Mesodermal cell (in vitro differentiated cells): ENCODE measurements around the gene CUL9.

Source experiments
- H3K27ac ChIP-seq: 2 replicates; pipeline ENCODE4 v1.7.0; 2013; ENCODE audit warnings: mild to moderate bottlenecking, low read depth, low read length, moderate library complexity; ENCODE audit not compliant: severe bottlenecking
- H3K36me3 ChIP-seq: 2 replicates; pipeline ENCODE4 v1.7.1; 2013; ENCODE audit warnings: mild to moderate bottlenecking, low read length, moderate library complexity; ENCODE audit not compliant: control insufficient read depth, insufficient read depth
- H3K4me1 ChIP-seq: one replicate; pipeline ENCODE4 v1.7.1; 2013; ENCODE audit warnings: mild to moderate bottlenecking, low read length; ENCODE audit not compliant: insufficient read depth, control insufficient read depth, poor library complexity, severe bottlenecking
- H3K4me3 ChIP-seq: 2 replicates; pipeline ENCODE4 v1.7.0; 2013; ENCODE audit warnings: low read length, control low read depth, mild to moderate bottlenecking; ENCODE audit not compliant: insufficient read depth, poor library complexity, severe bottlenecking; ENCODE audit errors: extremely low read depth
- H3K9me3 ChIP-seq: 2 replicates; pipeline ENCODE4 v1.7.1; 2013; ENCODE audit warnings: mild to moderate bottlenecking, low read length, moderate library complexity; ENCODE audit not compliant: control insufficient read depth
- WGBS, 2 experiments: methylation state at CpG; one replicate each; pipeline ENCODE4 v1.1.5; 2013; ENCODE audit warnings: missing lambda C conversion rate in 2 of 2; ENCODE audit not compliant: insufficient coverage in 2 of 2; 5-methylcytosine and 5-hydroxymethylcytosine counted together

CUL9 gene

DNA sequence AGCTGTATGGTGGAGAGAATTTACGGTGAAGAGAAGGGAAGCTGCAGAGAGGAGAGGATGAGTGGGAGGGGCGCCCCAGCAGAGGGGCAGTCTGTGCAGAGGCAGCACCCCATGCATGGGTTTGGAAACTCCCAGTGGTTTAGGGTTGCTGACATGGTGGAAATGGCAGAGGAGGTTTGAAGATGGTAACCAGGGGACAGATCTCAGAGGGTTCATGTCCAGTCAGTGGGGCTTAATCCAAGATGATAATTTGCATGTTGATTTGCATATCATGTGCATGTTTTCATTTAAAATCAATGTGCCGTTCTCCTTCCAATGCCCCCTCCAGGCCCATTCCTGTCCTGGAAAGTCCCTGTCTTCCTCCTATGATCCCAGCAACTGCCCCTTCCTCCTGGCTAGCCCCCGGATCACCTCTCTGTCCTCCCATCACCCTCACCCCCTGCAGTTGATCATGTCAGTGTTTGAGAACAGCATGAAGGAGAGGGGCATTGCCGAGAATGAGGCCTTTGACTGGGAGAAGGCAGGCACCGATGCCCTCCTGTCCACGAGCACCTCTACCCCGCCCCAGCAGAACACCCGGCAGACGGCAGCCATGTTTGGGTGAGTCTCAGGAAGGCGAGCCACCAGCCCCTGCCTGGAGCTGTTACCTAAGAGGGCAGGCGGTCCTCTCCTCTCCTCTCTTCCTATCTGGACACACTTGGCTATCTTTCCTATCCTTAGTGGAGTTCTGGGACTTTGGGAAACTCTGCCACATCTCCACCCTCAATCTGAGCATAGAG is 75.6 kb downstream of the CUL9 start:
- no peak overlapping the region for H3K27ac ChIP-seq
- no peaks in the 10 kb centered on the region for H3K9me3 ChIP-seq
- 85 to 88% methylated on average over 10 to 11 of the region's 12 CpGs for WGBS, 2 experiments
- no peaks in the 10 kb centered on the region for H3K36me3 ChIP-seq
- peaks cover 3% of the 10 kb centered on the region for H3K4me1 ChIP-seq
- H3K4me3 ChIP-seq, result no peak overlapping the region

- Histone ChIP-seq H3K27ac (no peak overlapping the region), H3K4me1 (peaks cover 3% of the 10 kb centered on the region), H3K36me3 (no peaks in the 10 kb centered on the region), H3K4me3 (no peak overlapping the region), H3K9me3 (no peaks in the 10 kb centered on the region)
- 71 to 73% methylated on average over 2 to 3 of the region's 4 CpGs for WGBS, 2 experiments
These were observed 76.2 kb downstream of the CUL9 start for GRCh38 chr6:43258180-43258579.

- no peaks in the 10 kb centered on the region for H3K36me3 ChIP-seq
- no peak overlapping the region for H3K4me3 ChIP-seq
- H3K4me1 ChIP-seq, result peaks cover 3% of the 10 kb centered on the region
- 94 to 95% methylated on average over 21 to 24 of the region's 30 CpGs for WGBS, 2 experiments
- no peak overlapping the region for H3K27ac ChIP-seq
- H3K9me3 ChIP-seq, result no peaks in the 10 kb centered on the region
These were observed 77.1 kb downstream of the CUL9 start for GRCh38 chr6:43258807-43259686.

GRCh38 chr6:43260791-43261190 is 78.8 kb downstream of the CUL9 start:
- no peaks in the 10 kb centered on the region for H3K9me3 ChIP-seq
- H3K4me1 ChIP-seq, result no peaks in the 10 kb centered on the region
- no peaks in the 10 kb centered on the region for H3K36me3 ChIP-seq
- 94 to 97% methylated on average over 2 to 3 of the region's 4 CpGs for WGBS, 2 experiments
- H3K4me3 ChIP-seq, result no peak overlapping the region
- H3K27ac ChIP-seq, result no peak overlapping the region

GRCh38 chr6:43261198-43261597 is 79.2 kb downstream of the CUL9 start:
- no peaks in the 10 kb centered on the region for H3K36me3 ChIP-seq
- 82 to 100% methylated on average over 2 to 4 of the region's 5 CpGs for WGBS, 2 experiments
- no peak overlapping the region for H3K27ac ChIP-seq
- H3K4me1 ChIP-seq, result no peaks in the 10 kb centered on the region
- H3K4me3 ChIP-seq, result no peak overlapping the region
- H3K9me3 ChIP-seq, result no peaks in the 10 kb centered on the region

DNA sequence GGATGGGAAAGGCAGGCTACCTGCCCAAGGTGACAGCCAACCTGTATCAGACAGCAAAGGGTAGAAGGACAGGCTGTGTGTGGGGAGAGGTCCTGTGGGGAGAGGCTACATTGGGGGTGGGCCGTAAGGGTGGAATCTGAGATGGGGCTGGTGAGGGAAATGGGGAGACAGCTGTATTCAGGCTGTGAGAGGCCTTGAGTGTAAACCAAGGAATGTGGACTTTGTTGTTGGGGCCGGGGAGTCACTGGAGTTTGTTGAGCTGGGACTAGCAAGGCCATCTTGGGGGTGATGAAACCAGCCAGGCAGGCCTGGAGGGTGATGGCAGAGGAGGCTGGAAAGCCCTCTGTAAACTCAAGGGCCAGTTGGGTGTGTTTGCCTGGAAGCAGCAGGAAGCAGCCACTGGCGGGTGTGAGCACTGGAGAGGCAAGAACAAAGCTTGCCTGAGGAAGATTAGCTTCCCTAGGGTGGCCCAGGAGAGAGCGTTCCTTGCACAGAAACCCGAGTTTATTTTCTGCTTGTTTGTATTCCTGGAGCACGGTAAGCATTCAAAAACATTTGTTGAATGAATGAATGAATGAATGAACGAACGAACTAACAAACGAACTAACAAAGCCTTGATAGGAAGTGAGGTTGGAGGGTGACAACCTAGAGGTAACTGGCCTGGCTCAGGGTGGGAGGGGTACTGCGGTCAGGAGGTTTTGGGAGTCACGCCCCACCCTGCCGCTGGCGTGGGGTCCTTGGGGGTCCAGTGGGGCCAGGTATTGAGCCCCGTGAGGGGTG is 80.2 kb downstream of the CUL9 start:
- WGBS, 2 experiments, result 86 to 94% methylated on average over 14 of the region's 14 CpGs

GRCh38 chr6:43262780-43263313 is 80.9 kb downstream of the CUL9 start:
- no peak overlapping the region for H3K4me3 ChIP-seq
- H3K27ac ChIP-seq, result no peak overlapping the region
- peaks cover 3% of the 10 kb centered on the region for H3K4me1 ChIP-seq
- 92% methylated on average over 35 to 37 of the region's 39 CpGs for WGBS, 2 experiments
- no peaks in the 10 kb centered on the region for H3K36me3 ChIP-seq
- no peaks in the 10 kb centered on the region for H3K9me3 ChIP-seq

More for the DNA sequence above, 80.2 kb downstream of the CUL9 start:
- no peaks in the 10 kb centered on the region for H3K36me3 ChIP-seq
- H3K9me3 ChIP-seq, result no peaks in the 10 kb centered on the region
- no peak overlapping the region for H3K4me3 ChIP-seq
- H3K4me1 ChIP-seq, result no peaks in the 10 kb centered on the region
- no peak overlapping the region for H3K27ac ChIP-seq

DNA sequence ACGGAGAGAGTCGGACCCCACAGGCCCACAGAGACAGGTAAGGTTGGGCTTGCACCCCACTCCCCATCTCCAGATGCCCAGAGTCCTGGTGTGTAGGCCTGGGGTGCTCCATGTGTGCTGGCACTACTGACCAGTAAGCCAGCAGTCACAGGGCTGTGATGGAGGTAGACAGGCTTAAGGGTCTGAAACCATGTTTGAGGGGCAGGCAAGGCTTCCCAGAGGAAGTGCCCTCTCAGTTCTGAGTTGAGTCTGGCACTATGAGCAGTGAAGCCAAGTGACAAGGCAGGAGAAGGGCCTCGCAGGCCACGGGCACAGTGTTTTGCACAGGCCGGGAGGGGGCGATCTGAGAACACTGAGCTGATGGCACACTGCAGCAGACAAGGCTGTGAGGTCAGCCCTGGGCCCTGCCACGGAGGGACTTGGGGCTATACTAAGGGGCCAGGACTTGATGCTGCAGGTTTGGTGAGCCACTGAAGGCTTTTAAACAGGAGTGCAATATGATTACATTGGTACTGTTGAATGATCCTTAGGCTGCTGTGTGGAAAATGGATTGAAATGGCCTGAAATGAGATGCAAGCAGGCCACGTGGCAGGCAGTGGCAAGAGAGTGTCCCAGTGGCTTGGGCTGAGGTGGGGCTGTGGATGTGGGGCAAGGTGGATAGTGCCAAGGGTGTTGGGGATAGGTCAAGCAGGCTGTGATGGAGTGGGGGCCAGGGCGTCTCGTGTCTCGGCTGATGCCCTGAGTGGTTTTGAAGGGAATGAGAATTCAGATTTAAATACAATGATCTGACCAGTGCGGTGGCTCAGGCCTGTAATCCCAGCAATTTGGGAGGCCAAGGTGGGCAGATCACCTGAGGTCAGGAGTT is 81.5 kb downstream of the CUL9 start:
- WGBS, 2 experiments, result 23 to 52% methylated on average over 6 to 8 of the region's 12 CpGs
- Histone ChIP-seq H3K9me3 (no peaks in the 10 kb centered on the region), H3K27ac (no peak overlapping the region), H3K36me3 (no peaks in the 10 kb centered on the region), H3K4me1 (peaks cover 9% of the 10 kb centered on the region), H3K4me3 (no peak overlapping the region)

DNA sequence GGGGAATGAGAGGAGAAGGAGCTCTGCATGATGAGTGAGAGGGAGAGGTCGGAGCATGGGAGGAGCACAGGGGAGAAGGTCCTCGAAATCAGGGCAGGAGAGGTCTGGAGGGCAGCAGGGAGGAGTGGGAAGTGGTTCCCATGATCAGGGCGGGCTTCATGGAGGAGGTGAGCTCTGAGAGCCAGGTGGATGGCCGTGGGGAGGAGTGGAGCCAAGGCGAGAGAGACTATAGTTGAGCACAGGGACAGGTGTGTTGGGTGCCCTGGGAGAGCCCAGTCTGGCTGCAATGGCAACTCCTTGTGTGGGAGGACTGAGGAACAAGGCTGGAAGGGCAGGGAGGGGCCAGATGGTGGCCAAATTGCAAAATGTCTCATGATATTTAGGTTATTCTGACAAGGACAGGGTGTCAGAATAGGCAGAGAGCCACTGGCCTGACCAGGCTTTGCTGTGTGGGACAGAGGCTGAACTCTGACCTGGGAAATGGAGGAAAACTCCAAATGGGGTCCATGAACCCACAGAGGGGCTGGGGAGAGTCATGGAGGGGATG is 82.7 kb downstream of the CUL9 start:
- 82 to 88% methylated on average over 5 of the region's 5 CpGs for WGBS, 2 experiments
- Histone ChIP-seq H3K4me1 (peaks cover 11% of the 10 kb centered on the region), H3K36me3 (no peaks in the 10 kb centered on the region), H3K4me3 (no peak overlapping the region), H3K9me3 (no peaks in the 10 kb centered on the region), H3K27ac (no peak overlapping the region)
